Measurements from ENCODE around the gene DHCR24. TPM values are rescaled to one million over a fixed set of nuclear protein-coding genes. Genes with fewer than 3 reads are reported as not detected.
A peak's percentile ranks its signal among the peaks of the same experiment; 100 is the strongest.

Gene DHCR24
- total RNA-seq, 1 experiment from 2014 or later, result 121 TPM

DNA sequence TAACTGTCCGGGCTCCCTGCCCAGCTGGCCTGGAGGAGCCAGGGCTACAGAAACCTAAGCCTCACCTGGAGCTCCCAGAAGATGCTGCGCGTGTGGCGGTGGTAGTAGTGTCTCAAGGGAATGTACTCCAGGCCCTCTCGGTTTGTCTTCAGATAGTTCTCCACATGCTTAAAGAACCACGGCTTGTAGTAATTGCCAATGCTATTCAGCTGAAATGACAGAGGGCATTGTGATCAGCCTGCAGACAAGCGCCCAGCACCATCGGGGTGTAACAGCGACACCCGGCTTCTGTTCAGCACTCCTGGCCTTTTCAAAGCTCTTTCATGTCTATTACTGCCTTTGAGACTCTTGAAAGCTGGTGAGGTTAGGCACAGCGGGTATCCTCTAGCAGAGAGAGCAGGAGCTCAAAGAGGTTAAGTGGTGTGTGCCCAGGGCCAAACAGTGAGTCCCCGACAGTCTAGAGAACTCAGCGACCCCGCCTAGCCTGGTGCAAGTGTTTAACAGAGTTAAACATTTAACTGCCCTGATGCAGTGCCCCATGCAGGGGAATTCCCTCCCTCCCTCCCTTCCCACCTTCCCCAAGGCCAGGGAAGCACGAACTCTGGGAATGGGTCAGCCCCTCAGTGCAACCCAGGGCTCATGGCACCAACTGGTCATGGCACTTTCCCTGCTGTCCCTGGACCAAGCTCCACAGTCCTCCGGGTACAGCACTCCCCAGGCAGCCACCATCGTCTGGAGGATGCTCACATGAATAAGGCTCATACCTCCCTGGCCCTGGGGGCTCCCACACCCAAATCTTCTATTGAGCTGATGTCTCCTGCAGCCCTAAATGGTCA lies 21.5 kb downstream of the DHCR24 start:
- DNase-seq (ENCODE audit: low read depth), result no peak

DNA sequence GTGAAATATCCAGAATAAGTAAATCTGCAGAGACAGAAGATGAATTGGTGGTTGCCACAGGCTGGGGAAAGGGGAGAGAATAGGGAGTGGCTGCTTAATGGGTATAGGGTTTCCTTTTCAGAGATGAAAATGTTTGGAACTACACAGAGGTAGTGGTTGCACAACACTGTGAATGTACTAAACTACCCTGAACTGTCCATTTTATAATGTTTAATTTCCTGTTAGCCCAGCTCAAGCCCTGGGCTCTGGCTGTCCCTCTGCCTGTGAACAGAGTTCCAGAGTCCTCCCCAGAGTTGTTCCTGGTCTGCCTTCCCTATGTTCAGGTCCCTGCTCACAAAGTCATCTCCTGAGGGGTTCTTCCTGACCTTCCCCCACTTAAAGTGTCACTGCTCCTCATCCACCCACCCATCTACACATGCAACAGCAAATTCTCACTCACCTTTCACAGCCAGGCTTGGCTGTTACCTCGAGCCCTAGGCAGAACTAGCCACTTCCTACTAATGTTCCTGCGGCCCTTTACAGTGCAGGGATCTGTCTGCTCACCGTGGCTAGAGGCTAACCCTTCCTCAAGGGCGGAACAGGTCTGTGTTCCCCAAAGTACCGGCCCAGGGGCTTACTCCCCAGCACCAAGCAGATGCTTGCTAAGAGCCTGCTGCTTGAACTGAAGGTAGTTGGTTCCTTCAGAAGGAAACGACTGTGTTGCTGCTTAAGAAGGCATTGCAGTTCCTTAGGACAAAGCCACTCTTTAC lies 22.4 kb downstream of the DHCR24 start:
- DNase-seq (ENCODE audit: low read depth), result no peak

DNA sequence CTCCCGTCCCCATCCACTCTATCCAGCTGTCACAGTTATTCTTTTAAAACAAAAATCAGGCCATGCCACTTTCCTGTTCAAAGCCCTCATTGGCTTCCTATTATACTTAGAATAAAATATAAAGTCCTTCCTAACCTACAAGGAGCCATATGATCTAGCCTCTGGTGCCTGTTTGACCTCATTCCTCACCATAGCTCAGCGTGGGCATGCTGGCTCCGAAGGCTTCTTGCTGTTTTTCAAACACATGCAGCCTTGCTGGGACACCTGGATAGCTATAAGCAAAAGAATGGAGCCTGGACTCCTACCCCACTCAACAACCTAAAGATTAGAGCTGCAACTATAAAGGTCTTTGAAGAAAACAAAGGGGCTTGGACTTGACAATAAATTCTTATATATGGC lies 23.7 kb downstream of the DHCR24 start:
- no peak for DNase-seq (ENCODE audit: low read depth)

DNA sequence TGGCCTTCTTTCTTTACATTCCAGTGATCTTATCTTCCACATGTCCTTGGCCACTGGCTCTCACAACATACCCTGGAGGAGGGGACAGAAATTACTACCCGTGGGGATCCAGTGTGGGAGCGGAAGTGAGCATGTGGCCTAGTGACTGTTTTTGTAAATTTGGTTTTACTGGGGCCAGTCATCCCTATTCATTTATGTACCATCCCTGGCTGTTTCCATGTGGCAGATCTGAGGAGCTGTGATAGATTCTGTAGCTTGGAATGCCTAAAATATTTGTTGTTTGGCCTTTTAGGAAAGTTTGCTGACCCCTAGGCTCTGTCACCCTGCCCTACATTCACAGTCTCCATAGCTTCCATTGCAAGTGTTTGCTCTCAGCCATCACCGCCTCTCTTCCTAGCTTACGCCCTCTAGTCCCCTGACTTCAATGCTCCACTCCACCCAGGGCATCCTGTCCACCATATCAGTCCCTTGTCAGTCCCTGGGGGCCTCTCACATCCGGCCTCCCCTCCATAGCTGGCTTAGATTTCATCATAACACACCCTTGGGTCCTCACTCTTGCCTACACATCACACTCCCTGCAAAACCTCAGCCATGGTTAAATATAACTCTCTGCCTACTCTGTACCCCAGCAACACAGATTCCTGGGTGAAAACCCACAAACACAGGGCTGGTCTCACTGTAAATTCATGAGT lies 25.8 kb downstream of the DHCR24 start:
- DNase-seq (ENCODE audit: low read depth), result no peak

DNA sequence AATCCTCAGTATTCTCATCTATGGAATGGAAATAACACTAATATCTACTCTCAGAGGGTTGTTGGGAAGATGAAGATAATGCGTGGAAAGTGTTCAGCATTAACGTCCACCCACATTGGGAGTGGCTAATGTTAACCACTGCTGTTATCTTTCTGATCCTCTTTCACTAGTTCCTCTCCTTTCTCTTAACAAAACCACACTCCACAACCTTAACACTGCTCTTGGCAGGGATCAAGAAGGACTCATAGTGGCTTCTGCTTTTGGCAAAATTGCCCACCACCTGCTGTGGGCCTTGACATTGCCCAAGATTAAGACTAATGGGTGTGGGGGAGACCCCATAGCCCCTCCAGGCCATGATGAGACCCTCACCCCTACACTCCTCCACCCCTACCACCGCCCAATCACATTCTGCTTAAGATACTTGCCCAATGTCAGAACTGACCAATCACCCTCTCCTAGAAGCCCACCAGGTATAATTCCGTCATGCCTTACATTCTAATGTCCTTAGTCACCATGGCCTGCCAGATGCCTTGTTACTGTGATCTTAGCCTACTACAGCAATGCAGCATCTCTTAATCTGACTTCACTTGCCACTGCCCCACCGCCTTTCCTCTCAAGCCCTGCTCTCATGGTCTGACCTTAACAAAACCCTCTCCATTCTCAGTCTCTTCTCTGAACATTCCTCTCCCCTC lies 27.1 kb downstream of the DHCR24 start:
- DNase-seq (ENCODE audit: low read depth), result no peak

DNA sequence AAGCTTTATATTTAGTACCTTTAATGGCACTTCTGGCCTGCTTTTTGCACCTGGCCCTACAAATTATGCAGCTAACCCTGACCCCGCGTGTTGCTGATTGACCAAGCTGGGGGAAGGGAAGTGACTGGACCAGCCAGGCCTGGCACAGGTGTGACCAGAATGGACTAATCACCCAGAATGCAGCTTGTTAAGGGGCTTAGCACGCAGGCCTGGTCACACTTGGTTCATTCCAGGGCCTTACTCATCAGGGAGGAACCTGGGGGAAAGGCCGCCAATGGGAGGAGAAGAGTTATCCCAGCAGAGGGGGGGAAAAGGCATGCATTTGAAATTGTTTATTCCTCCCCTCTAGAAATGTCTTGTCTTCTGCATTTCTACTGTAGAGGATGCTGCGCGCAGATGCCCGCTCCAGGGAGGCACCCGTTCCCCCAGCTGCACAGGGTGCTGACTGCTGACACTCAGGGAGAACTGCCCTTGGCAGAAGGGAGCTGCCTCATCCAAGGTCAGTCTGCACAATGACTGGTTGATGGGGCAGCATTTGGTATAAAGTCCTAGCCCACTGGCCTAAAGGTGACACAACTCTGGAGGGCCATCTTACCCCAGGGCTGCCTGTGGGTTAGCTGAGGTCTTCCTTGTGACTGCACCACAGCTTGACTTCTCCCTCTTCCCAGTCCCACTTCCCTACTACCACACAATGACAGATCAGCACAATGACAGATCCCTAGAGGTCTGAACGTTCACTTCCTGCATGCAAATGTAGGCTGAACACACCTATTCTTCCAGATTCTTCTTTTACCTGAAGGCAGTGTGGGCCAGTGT lies 29.0 kb downstream of the DHCR24 start:
- DNase-seq (ENCODE audit: low read depth), result peak; percentile 84

DNA sequence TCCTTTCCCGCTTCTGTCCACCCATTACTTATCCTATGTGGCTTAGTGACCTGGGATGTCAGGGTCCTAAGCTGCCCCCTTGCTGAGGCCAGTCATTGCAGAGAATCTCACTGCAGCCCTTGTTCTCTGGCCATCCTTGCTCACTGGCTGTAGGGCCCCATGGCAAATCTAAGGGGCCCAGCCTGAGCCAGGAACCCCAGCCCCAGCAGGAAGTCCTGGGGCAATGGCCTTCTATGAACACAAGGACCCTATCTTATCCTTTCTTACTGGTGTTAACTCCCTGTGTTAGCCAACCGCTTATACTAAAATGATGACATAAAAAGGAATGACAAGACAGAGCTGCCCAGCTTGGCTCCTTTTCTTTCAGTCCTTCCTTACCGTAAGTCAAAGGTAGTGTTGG lies 29.9 kb downstream of the DHCR24 start:
- DNase-seq (ENCODE audit: low read depth), result no peak

DNA sequence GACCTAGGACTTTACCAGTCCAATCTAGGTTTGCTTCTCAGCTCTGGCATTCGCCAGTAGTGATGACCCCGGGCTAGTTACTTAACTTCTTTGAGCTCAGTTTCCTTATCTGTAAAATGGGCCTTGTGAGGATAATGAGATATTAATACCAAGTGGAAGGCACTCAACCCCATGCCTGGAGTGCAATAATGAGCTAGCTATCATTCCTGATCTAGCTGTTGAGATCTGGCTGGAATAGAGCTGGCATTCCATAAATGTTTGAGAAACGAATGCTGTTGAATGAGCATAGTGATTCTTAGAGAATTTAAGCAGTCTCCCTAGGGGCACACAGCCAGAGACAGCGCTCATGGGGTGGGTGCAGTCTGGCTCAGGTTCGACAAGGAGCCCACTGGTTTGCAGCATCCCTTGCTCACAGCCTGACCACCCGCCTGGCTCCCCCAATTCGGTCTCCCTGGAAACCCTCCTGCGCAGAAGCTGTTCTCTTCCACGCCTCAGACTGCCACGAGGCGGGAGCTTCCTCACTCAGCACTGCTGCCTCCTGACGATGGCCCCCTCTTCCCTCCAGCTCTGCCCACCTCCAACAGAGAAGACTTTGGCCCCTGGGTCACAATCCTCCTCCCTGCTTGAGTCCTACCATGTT lies 32.5 kb downstream of the DHCR24 start:
- DNase-seq (ENCODE audit: low read depth), result no peak

DNA sequence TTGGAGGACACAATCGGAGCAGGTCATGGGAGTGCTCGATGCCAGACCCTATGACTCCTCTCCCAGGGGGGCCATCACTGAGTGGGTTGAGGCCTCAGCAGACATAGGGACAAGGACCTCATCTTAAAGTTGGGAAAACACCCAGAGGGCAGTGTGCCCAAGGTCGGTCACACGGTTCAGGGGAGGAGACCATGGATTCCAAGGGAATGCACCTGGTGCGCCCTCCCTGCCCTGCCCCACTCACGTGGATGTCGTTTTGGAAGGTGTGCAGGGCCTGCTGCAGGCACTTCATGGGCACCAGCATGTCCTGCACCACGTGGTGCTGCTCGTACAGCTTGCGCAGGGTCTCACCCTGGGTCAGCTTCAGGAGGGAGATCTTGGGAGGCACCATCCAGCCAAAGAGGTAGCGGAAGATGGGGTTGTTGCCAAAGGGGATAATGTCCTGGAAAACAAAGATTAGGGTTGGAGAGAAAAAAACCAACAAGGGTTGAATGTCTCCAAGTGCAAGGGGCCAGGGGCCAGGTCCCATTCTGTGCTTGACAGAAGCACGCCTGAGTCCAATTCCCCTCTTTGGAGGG lies 33.1 kb downstream of the DHCR24 start:
- no peak for DNase-seq (ENCODE audit: low read depth)

DNA sequence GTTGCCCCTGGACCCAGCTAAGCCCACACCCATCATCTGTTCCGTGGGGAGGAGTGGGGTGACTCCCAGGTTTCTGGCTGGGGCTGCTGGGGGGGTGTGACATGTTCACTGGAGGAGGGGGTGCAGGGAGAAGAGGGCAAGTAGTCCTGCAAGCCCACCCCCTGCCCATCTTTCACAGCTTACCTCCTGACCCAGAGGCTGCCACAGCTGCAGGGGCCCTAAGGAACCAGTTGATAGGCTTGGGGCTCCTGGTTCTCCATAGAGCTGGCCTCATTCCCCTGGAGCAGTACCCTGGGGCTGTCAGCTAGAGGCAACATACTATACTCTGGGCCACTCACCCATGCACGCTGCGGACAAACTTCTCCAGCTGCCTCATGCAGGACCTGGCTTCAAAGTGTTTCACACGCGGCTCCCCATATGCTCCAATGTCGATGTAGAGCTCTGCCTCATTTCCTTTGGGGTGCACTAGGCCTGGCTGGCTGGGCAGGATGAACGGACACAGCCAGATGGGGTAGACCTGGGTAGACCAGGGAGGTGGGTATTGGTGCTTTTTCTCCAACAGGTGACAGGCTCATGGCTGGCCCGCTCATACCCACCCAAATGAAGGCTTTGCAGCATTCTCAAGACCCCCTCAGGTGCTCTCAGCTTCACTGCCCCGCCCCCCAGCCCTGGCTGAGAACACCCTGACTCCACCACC lies 33.8 kb downstream of the DHCR24 start:
- DNase-seq (ENCODE audit: low read depth), result no peak

DNA sequence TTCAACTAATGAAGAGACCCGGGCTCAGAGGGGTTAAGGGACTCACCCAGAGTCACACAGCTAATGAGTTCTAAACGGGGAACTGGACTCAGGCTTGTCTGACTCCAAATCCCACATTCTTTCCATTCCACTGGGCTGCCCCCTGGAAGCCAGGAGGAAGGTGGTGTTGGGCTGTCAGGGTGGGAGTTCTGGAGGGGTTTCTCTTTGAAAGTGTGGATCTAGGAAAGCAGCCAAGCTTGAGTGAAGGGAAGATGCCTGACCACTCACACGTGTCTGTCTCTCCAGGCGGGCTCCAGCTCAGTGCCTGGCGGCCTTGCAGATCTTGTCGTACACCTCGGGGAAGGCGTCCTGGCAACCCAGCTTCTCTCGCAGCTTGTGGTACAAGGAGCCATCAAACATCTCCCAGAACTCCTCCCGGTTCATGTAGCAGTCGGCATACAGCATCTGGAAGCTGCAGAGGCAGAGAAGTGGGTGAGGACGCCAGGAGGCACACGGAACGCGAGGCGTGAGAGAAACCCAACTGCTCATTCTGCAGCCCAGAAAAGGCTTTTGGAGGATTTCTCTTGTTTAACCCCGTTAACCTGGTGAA lies 35.0 kb downstream of the DHCR24 start:
- DNase-seq (ENCODE audit: low read depth), result no peak

DNA sequence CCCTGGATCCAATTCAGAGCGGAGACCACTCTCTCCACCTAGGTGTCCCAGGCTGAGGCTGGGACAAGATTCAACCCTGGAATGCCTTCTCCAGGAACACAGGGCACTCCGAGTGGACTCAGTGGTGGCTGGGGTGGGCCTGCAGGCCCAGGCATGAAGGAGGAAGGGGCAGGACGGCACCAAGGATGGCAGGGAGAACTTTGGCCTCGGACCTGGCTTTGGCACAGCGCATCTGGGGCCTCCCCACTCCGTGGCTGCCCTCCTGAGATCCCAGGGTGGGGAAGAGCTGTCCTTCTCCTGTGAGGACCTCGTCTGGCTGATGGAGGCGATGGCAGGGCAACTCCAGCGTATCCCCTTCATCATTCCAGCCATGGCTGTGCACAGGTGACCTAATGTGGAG lies 35.6 kb downstream of the DHCR24 start:
- no peak for DNase-seq (ENCODE audit: low read depth)

DNA sequence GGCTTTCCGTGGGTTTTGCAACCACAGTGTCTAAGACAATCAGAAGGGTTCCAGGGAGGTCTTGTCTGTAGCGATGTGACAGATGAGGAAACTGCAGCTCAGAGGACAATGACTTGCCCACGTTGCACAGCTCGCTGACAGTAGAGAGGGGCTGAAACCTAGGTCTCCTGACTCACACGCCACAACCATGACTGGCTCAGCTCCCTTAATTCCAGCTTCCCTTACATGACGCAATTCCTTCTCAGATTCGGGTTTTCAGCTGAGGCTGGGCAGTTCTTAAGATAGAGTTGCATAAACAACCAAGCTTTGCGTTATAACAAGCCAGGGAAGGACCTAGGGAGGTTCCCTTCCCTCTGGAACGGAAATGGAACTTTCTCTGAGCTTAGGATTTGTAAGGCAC lies 36.3 kb downstream of the DHCR24 start:
- DNase-seq (ENCODE audit: low read depth), result peak; percentile 79

DNA sequence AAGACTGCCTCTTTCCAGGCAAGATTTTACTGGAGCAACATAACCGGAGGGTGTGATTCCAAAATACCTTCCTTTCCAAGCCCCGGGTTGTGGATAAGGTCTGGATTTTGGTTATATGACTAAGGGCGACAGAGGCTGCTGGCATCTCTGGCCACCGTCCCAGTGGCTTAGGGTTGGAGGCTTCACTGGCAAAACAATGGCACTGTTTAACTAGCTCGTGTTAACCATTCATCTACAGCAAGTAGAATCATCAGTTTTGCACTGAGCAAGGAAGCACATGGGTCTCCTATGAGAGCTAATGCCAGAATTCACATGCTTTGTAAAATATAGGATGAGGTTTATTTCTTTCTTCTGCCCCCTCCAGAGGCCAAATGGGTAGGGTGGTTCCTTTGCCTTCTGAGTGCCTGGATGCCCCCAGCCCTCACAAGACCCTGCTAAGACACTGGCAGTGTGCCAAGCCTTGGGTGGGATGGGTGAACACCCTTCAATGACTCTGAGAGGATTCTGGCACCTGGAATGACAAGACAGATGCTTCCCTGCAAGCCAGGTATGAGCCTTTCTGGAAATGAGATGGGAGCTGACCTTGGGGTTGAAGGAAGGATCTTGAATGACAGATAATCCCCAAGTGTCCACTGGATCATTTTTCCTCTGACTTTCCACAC lies 36.8 kb downstream of the DHCR24 start:
- DNase-seq (ENCODE audit: low read depth), result no peak

DNA sequence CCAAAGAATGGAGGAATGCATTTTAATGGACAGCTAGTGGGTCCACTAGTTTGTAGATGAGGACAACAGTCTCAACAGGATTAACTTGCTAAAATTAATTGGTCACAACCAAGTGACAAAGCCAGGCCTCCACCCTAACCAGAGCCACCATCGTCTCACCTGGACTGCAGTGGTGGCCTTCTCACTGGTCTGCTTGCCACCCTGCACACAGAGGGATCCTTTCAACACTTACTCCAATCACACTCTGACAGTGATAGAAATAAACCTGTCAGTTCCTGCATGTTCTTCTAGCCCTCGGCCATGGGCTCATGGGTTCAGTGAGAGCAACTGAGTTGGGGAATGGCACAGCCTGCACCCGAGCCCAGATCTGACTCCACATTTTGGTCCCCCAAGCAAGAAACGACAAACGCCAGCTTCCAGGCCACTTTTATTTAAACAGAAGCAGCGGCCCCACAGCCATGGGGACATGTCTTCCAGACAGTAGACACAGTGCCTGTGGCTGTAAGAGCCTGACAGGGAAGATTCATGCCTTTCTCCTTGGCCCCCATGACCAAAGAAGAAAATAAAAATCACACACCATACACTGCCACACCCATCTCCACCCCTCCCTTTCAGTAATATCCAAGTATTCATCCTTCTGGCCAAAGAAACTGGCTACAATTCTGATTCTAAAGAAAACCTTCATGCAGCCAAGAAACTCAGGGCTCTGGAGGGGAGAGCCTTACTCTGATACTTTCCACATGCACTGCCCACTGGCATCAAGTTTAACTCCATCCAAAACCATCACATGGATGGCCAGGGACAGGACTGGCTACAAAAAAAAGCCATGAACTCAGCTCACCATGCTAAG lies 37.6 kb downstream of the DHCR24 start:
- DNase-seq (ENCODE audit: low read depth), result no peak

DNA sequence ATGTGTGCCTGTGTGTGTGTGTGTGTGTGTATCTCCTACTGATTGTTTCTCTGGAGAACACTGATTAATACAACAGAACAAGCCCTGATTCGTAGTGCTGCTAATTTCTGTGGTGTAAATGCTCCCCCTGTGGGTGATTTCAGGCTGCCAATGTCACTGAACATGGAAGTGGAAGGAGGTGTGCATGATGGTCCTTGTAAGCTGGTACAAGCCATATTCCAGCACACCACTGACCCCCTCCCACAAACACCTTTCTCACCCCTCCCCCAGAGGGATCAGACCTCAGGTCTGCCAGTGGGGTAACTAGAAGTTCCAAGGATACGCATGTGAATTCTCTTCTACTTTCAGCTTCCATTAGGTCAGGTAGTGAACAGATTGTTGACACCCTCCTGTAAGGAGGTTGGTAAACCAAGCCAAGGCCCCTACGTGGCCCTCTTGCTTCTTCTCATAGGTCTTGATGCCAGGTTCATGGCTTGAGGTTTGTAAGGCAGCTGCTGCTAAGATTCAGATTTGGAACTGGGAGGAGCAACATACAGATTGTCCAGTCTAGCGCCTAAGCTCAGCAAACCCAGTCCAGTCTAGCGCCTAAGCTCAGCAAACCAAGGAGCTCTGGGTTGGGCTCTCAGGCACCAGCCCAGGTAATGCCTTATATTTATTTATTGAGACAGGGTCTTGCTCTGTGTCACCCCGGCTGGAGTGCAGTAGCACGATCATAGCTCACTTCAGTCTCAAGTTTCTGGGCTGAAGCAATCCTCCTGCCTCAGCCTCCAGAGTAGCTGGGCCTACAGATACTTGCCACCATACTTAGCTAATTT lies 38.7 kb downstream of the DHCR24 start:
- no peak for DNase-seq (ENCODE audit: low read depth)

DNA sequence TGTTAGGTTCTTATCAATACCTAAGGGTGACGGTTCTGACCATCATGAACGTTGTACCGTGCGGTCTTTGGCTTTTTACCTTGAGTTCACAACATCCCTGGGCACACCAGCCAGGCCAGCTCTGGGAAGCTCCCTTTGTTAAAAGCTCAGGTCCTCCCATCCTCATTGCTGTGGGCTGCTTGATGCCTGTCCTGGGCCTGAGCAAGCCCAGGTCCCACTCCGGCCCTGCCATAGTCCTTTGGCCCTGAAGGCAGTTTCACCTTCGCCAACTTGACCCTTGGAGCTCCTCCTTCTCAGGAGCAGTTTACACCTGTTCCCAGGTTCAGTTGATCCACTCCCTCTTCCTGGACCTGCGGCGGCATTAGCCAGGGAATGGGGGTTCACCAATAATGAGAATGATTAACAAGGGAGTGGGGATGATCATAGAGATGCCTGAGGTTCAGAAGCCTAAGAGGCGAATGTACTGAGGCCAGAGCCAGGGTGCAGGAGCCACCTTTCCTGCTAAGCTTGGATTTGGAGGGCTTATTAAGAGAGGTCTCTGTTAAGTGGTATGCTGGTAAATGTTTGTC lies 40.2 kb downstream of the DHCR24 start:
- DNase-seq (ENCODE audit: low read depth), result no peak

All from Daoy (cell line).